ENCODE results near the gene TPK1. TPM values are rescaled to one million over a fixed set of nuclear protein-coding genes. Genes with fewer than 3 reads are reported as not detected.

Gene TPK1
- total and polyA plus RNA-seq, 8 donors = 1.8 to 13.0 (median 4.3) TPM

GRCh38 chr7:144822223-144822622 is 13.6 kb downstream of the TPK1 start:
- H3K4me1 ChIP-seq = peaks cover 0 to 5% (median 0%) of the 10 kb centered on the region in 4 donors
- no peaks in the 10 kb centered on the region for H3K36me3 ChIP-seq
- intact Hi-C loops (cut with DNase I; ENCODE audit: low total_unique reads) = no loop called here
- no peaks in the 10 kb centered on the region for H3K27me3 ChIP-seq
- no peak for DNase-seq
- H3K9me3 ChIP-seq = no peaks in the 10 kb centered on the region
- WGBS, 5 donors = 69 to 91% (median 76%) methylated on average over 3 of the region's 3 CpGs
- H3K27ac ChIP-seq = no peak overlapping the region
- TF ChIP-seq, protein P1, sequence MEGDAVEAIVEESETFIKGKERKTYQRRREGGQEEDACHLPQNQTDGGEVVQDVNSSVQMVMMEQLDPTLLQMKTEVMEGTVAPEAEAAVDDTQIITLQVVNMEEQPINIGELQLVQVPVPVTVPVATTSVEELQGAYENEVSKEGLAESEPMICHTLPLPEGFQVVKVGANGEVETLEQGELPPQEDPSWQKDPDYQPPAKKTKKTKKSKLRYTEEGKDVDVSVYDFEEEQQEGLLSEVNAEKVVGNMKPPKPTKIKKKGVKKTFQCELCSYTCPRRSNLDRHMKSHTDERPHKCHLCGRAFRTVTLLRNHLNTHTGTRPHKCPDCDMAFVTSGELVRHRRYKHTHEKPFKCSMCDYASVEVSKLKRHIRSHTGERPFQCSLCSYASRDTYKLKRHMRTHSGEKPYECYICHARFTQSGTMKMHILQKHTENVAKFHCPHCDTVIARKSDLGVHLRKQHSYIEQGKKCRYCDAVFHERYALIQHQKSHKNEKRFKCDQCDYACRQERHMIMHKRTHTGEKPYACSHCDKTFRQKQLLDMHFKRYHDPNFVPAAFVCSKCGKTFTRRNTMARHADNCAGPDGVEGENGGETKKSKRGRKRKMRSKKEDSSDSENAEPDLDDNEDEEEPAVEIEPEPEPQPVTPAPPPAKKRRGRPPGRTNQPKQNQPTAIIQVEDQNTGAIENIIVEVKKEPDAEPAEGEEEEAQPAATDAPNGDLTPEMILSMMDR (IDR thresholded peaks at IDR 0.05) = no peak
- TF ChIP-seq POLR2AphosphoS5 (IDR thresholded peaks at IDR 0.05) (no peak), EP300 (IDR thresholded peaks at IDR 0.05) (no peak), POLR2A (IDR thresholded peaks at IDR 0.05) (no peak)
- H3K4me3 ChIP-seq = no peak overlapping the region

- WGBS, 5 donors = 72 to 83% (median 80%) methylated on average over 4 of the region's 4 CpGs
- DNase-seq = no peak
- intact Hi-C loops (cut with DNase I; ENCODE audit: low total_unique reads) = no loop called here
These were observed 14.8 kb downstream of the TPK1 start for GRCh38 chr7:144821067-144821466.

GRCh38 chr7:144820552-144820951 is 15.3 kb downstream of the TPK1 start:
- H3K36me3 ChIP-seq = no peaks in the 10 kb centered on the region
- intact Hi-C loops (cut with DNase I; ENCODE audit: low total_unique reads) = no loop called here
- DNase-seq = no peak
- no peak overlapping the region for H3K4me3 ChIP-seq
- TF ChIP-seq, protein P1 (IDR thresholded peaks at IDR 0.05) = no peak
- no peak for TF ChIP-seq EP300 (IDR thresholded peaks at IDR 0.05)
- no peak for TF ChIP-seq POLR2AphosphoS5 (IDR thresholded peaks at IDR 0.05)
- no peak for TF ChIP-seq POLR2A (IDR thresholded peaks at IDR 0.05)
- H3K4me1 ChIP-seq = peaks cover 0 to 5% (median 0%) of the 10 kb centered on the region in 4 donors
- no peaks in the 10 kb centered on the region for H3K9me3 ChIP-seq
- no peaks in the 10 kb centered on the region for H3K27me3 ChIP-seq
- no peak overlapping the region for H3K27ac ChIP-seq

More at GRCh38 chr7:144821067-144821466, 14.8 kb downstream of the TPK1 start:
- TF ChIP-seq EP300 (IDR thresholded peaks at IDR 0.05) (no peak), POLR2A (IDR thresholded peaks at IDR 0.05) (no peak), POLR2AphosphoS5 (IDR thresholded peaks at IDR 0.05) (no peak)
- TF ChIP-seq, protein P1 (IDR thresholded peaks at IDR 0.05) = no peak
- Histone ChIP-seq H3K9me3 (no peaks in the 10 kb centered on the region), H3K27me3 (no peaks in the 10 kb centered on the region), H3K36me3 (no peaks in the 10 kb centered on the region), H3K4me1 (peaks cover 0 to 5% (median 0%) of the 10 kb centered on the region in 4 donors), H3K4me3 (no peak overlapping the region), H3K27ac (no peak overlapping the region)

GRCh38 chr7:144819566-144819965 is 16.3 kb downstream of the TPK1 start:
- H3K36me3 ChIP-seq = no peaks in the 10 kb centered on the region
- no peaks in the 10 kb centered on the region for H3K27me3 ChIP-seq
- no peaks in the 10 kb centered on the region for H3K9me3 ChIP-seq
- TF ChIP-seq POLR2AphosphoS5 (IDR thresholded peaks at IDR 0.05) (no peak), POLR2A (IDR thresholded peaks at IDR 0.05) (no peak), EP300 (IDR thresholded peaks at IDR 0.05) (no peak)
- TF ChIP-seq, protein P1 (IDR thresholded peaks at IDR 0.05) = no peak
- no peak overlapping the region for H3K27ac ChIP-seq
- WGBS, 5 donors = 71 to 93% (median 80%) methylated on average over 1 of the region's 1 CpG
- peaks cover 0 to 5% (median 0%) of the 10 kb centered on the region in 4 donors for H3K4me1 ChIP-seq
- no peak for DNase-seq
- intact Hi-C loops (cut with DNase I; ENCODE audit: low total_unique reads) = no loop called here
- no peak overlapping the region for H3K4me3 ChIP-seq
